K562 (cell line): ENCODE data around the gene SCT.

Source experiments
- CTCF ChIP-seq, 3 experiments: IDR thresholded peaks in 2 of 3; conservative IDR thresholded peaks in 1 of 3; 2 replicates each; pipeline ENCODE4 v1.5.1; 2011 to 2012; ENCODE audit warnings: low read length in 3 of 3, mild to moderate bottlenecking in 3 of 3, control low read depth in 2 of 3, improper control_type of control experiment in 1 of 3, inconsistent platforms in 1 of 3, low read depth in 1 of 3, mixed read lengths in 1 of 3, moderate library complexity in 1 of 3; ENCODE audit not compliant: insufficient read depth in 2 of 3
- TSHZ1 ChIP-seq: fragments of 250-450 bp; sonication (Bioruptor Pico); IDR thresholded peaks from 2 replicates; pipeline ENCODE4 v1.4.0; 2020; ENCODE audit warnings: mild to moderate bottlenecking, moderate library complexity
- ZBTB12 ChIP-seq: fragments of 250-450 bp; sonication (Bioruptor Pico); IDR thresholded peaks from 2 replicates; pipeline ENCODE4 v1.4.0; 2020

- TF ChIP-seq TSHZ1 (no peak), CTCF (IDR thresholded peaks at IDR 0.05 in 2 of 3, conservative IDR thresholded peaks at IDR 0.05 in 1 of 3; ENCODE audit: insufficient read depth in 2 of 3, low read depth in 1 of 3, low read length in 3 of 3) (no peak), ZBTB12 (CRISPR knock-in tag) (no peak)
Measured at GRCh38 chr11:613369-613968, 13.5 kb downstream of the SCT start.
